HEK293 (cell line): ENCODE data around the gene SLC6A6.

Experiments
- CTCF ChIA-PET: fragments of 350-600 bp; formaldehyde crosslinking; extraction: SDS; loops from one replicate; lab custom pipeline; 2021; ENCODE audit warnings: antibody characterized with exemption; lab: Yijun Ruan, JAX
- POLR2A ChIA-PET: fragments of 300-600 bp; formaldehyde crosslinking; extraction: SDS; loops from one replicate; lab custom pipeline; 2020; ENCODE audit warnings: antibody characterized with exemption, inconsistent platforms; lab: Yijun Ruan, JAX
- H3K27ac ChIP-seq: fragments of 200-500 bp; sonication (Bioruptor generic); 2 replicates; pipeline ENCODE4 v1.5.1; 2014; ENCODE audit warnings: low read depth, low read length, control low read depth, inconsistent platforms; ENCODE audit errors: extremely low read depth
- H3K36me3 ChIP-seq, 2 experiments: fragments of 200-500 bp in 1 of 2; sonication (Bioruptor generic) in 1 of 2; 1 replicate in 1 of 2; 2 replicates in 1 of 2; pipeline ENCODE4 v1.5.1; 2014 to 2017; ENCODE audit warnings: inconsistent platforms in 2 of 2, low read length in 2 of 2; ENCODE audit not compliant: control insufficient read depth in 2 of 2, insufficient read depth in 1 of 2
- H3K4me1 ChIP-seq: fragments of 200-500 bp; sonication (Bioruptor generic); 2 replicates; pipeline ENCODE4 v1.5.1; 2014; ENCODE audit warnings: mild to moderate bottlenecking, low read length, inconsistent platforms; ENCODE audit not compliant: control insufficient read depth, insufficient read depth
- H3K4me3 ChIP-seq: 2 replicates; pipeline ENCODE4 v1.5.1; 2011; ENCODE audit warnings: low read depth, mild to moderate bottlenecking, control low read depth, low read length, moderate library complexity
- H3K9me3 ChIP-seq: fragments of 200-500 bp; sonication (Bioruptor generic); 2 replicates; pipeline ENCODE4 v1.5.1; 2014; ENCODE audit warnings: low read depth, low read length, inconsistent platforms; ENCODE audit not compliant: control insufficient read depth, insufficient read depth
- ELK4 ChIP-seq: IDR thresholded peaks from 2 replicates; pipeline ENCODE4 v1.6.1; 2011; ENCODE audit warnings: mild to moderate bottlenecking, low read depth, low read length, borderline replicate concordance
- GFI1B ChIP-seq: fragments of 450-650 bp; formaldehyde crosslinking; IDR thresholded peaks from 2 replicates; pipeline ENCODE4 v1.5.1; 2016; ENCODE audit warnings: missing biosample characterization, missing genetic modification characterization
- YY1 ChIP-seq: fragments of 450-650 bp; formaldehyde crosslinking; IDR thresholded peaks from 2 replicates; pipeline ENCODE4 v1.5.1; 2018; ENCODE audit warnings: missing biosample characterization, missing genetic modification characterization
- ZBTB11 ChIP-seq: fragments of 450-650 bp; formaldehyde crosslinking; conservative IDR thresholded peaks from 2 replicates; pipeline ENCODE4 v1.5.1; 2016; ENCODE audit warnings: low read depth, missing biosample characterization, missing genetic modification characterization
- ZIC2 ChIP-seq: fragments of 450-650 bp; formaldehyde crosslinking; IDR thresholded peaks from 2 replicates; pipeline ENCODE4 v1.5.1; 2016; ENCODE audit warnings: missing biosample characterization, missing genetic modification characterization
- ZNF132 ChIP-seq: fragments of 450-650 bp; formaldehyde crosslinking; IDR thresholded peaks from 2 replicates; pipeline ENCODE4 v1.5.1; 2017; ENCODE audit warnings: missing biosample characterization, missing genetic modification characterization, borderline replicate concordance
- ZNF148 ChIP-seq: fragments of 450-650 bp; formaldehyde crosslinking; IDR thresholded peaks from 2 replicates; pipeline ENCODE4 v1.5.0; 2017; ENCODE audit warnings: missing biosample characterization, missing genetic modification characterization, borderline replicate concordance
- ZNF211 ChIP-seq: fragments of 450-650 bp; formaldehyde crosslinking; IDR thresholded peaks from 2 replicates; pipeline ENCODE4 v1.5.1; 2016; ENCODE audit warnings: low read depth, missing biosample characterization, missing genetic modification characterization
- ZNF214 ChIP-seq: fragments of 450-650 bp; formaldehyde crosslinking; IDR thresholded peaks from 2 replicates; pipeline ENCODE4 v1.5.1; 2017; ENCODE audit warnings: missing biosample characterization, mild to moderate bottlenecking, missing genetic modification characterization, borderline replicate concordance
- ZNF280C ChIP-seq: fragments of 450-650 bp; formaldehyde crosslinking; IDR thresholded peaks from 2 replicates; pipeline ENCODE4 v1.5.1; 2016; ENCODE audit warnings: missing biosample characterization, missing genetic modification characterization
- ZNF302 ChIP-seq: fragments of 450-650 bp; formaldehyde crosslinking; IDR thresholded peaks from 2 replicates; pipeline ENCODE4 v1.5.1; 2016; ENCODE audit warnings: missing biosample characterization, missing genetic modification characterization, low read depth
- ZNF354C ChIP-seq: fragments of 450-650 bp; formaldehyde crosslinking; IDR thresholded peaks from 2 replicates; pipeline ENCODE4 v1.5.1; 2016; ENCODE audit warnings: missing biosample characterization, missing genetic modification characterization, low read depth, borderline replicate concordance
- ZNF391 ChIP-seq: fragments of 450-650 bp; formaldehyde crosslinking; IDR thresholded peaks from 2 replicates; pipeline ENCODE4 v1.5.1; 2016; ENCODE audit warnings: low read depth, missing biosample characterization, missing genetic modification characterization, borderline replicate concordance
- ZNF501 ChIP-seq: fragments of 450-650 bp; formaldehyde crosslinking; IDR thresholded peaks from 2 replicates; pipeline ENCODE4 v1.5.1; 2016; ENCODE audit warnings: missing biosample characterization, missing genetic modification characterization
- ZNF510 ChIP-seq: fragments of 450-650 bp; formaldehyde crosslinking; IDR thresholded peaks from 2 replicates; pipeline ENCODE4 v1.5.1; 2018; ENCODE audit warnings: mild to moderate bottlenecking, missing genetic modification characterization, missing biosample characterization; ENCODE audit not compliant: insufficient replicate concordance
- ZNF529 ChIP-seq: fragments of 450-650 bp; formaldehyde crosslinking; IDR thresholded peaks from 2 replicates; pipeline ENCODE4 v1.5.1; 2017; ENCODE audit warnings: missing genetic modification characterization, missing biosample characterization; ENCODE audit not compliant: insufficient replicate concordance
- ZNF561 ChIP-seq: fragments of 450-650 bp; IDR thresholded peaks from 2 replicates; pipeline ENCODE4 v1.5.1; 2018; ENCODE audit warnings: missing biosample characterization, missing genetic modification characterization, borderline replicate concordance
- ZNF624 ChIP-seq: fragments of 450-650 bp; formaldehyde crosslinking; IDR thresholded peaks from 2 replicates; pipeline ENCODE4 v1.5.1; 2017; ENCODE audit warnings: missing biosample characterization, missing genetic modification characterization

SLC6A6 gene

GRCh38 chr3:14389716-14390115 lies 12.7 kb upstream of the SLC6A6 start:
- Histone ChIP-seq H3K36me3 (no peaks in the 10 kb centered on the region), H3K4me3 (no peak overlapping the region), H3K4me1 (no peaks in the 10 kb centered on the region), H3K9me3 (no peaks in the 10 kb centered on the region), H3K27ac (no peak overlapping the region)
- no peak for TF ChIP-seq ZNF354C (tag by site-specific recombination)
- no peak for TF ChIP-seq ZNF148 (tag by site-specific recombination)
- no peak for TF ChIP-seq GFI1B (tag by site-specific recombination)
- no peak for TF ChIP-seq ZNF211
- no peak for TF ChIP-seq ZNF391 (tag by site-specific recombination)
- no peak for TF ChIP-seq ZNF132 (tag by site-specific recombination)
- no peak for TF ChIP-seq ZNF214
- no peak for TF ChIP-seq YY1
- no peak for TF ChIP-seq ZNF280C (tag by site-specific recombination)
- no peak for TF ChIP-seq ZNF501 (tag by site-specific recombination)
- TF ChIP-seq ZNF510 = no peak
- TF ChIP-seq ELK4 = no peak
- TF ChIP-seq ZNF302 = no peak
- no peak for TF ChIP-seq ZNF529 (tag by site-specific recombination)
- no peak for TF ChIP-seq ZNF561 (tag by site-specific recombination)
- no peak for TF ChIP-seq ZBTB11 (tag by site-specific recombination)
- TF ChIP-seq ZNF624 (tag by site-specific recombination) = no peak
- TF ChIP-seq ZIC2 = no peak
- ChIA-PET CTCF (interaction anchor here (0.7 to 1.6 kb wide), 3 partner anchors 9 to 124 kb away, joined by 3 to 5 read pairs (median 3); no protein-coding TSS in a partner anchor), POLR2A (interaction anchor here (0.7 kb wide), 1 partner anchor 15 kb away, joined by 5 read pairs; no protein-coding TSS in a partner anchor)
